Sciatic nerve (tissue), 2 donors: ENCODE measurements around the gene PAM16. TPM values are rescaled to one million over a fixed set of nuclear protein-coding genes. Genes with fewer than 3 reads are reported as not detected.

Experiments
- ATAC-seq: fragments of 200-7000 bp; cut with Tn5 transposase; one replicate; pipeline ENCODE4 v1.9.1; 2020; ENCODE audit warnings: mild to moderate bottlenecking, moderate library complexity
- DNase-seq: peaks from one replicate; pipeline ENCODE4 v3.0.0-alpha.2; 2020; ENCODE audit warnings: low spot score
- intact Hi-C: fragments of 100-400 bp; cut with DNase I; formaldehyde crosslinking; loops from one replicate; pipeline ENCODE4 v1.14.2; 2022
- total RNA-seq: library from RNA; stranded (reverse); fragmentation: NEBNext Ultra II Directional; extraction: Animal tissue kit (Norgen Biotek cat#: 25700); gene quantifications from one replicate; pipeline ENCODE4 v1.2.1, GENCODE V29; 2021
- donor health status: DM: no; HTN: no; CAD: no.
- donor health status: DM: no; HTN: no; CAD: no.

Gene PAM16
- total RNA-seq, 1 donor from 2014 or later, result 37.8 TPM

DNA sequence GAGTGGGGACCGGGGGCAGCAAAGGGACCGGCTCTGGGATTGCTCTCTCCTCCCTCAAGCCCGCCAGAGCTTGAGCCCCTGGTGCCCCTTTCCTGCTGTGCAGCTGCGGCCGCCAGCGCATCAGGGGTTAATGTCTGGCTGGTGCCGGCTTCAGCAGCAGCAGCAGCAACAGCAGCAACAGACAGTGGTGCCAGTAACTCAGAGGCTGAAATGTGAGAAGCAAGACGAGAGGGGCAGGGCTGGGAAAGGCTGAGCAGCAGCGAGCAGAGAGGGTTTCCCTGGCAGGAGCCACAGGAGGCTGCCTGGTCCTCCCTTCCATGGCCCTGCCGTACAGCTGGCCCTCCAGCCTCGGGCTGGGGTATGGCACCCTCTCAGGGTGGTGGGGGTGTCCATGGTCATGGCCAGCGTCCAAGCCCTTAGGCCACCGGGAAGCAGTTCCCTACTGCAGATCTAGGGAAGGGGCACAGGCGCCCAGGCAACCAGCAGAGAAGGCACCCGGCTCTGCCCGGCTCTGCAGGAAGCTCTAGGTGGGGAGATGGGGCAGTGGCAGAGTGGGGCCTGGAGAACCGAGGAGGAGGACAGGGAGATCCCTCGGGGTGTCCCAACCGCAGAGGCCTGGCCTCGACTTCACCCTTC, 57.2 kb downstream of the PAM16 start:
- ATAC-seq, result peak; percentile 86

DNA sequence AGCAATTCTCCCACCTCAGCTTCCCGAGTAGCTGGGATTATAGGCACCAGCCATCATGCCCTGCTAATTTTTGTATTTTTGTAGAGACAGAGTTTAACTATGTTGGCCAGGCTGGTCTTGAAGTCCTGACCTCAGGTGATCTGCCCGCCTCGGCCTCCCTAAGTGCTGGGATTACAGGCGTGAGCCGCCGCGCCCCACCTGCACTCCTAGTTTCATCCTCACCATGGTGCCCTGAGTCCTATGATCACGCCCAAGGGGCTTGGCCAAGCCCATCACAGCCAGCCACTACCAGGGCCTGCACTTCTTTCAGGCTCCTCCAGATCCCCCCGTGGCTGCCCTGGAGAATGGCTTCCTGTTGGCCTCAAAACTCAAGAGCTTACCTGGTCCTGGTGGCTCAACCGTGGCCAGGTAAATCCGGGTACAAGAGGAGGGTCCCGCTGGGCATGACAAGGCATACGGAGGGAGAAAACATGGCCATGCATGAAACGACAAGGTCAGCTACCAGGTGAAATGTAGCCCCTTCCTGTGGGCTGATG, 57.9 kb downstream of the PAM16 start:
- intact Hi-C loops, result loop anchor here (5.0 kb wide), 1 partner anchor 34 kb away; no protein-coding TSS in a partner anchor
- DNase-seq, result no peak
- ATAC-seq, result no peak

More for the DNA sequence above, 57.2 kb downstream of the PAM16 start:
- intact Hi-C loops, result loop anchor here (5.0 kb wide), 1 partner anchor 33 kb away; no protein-coding TSS in a partner anchor
- DNase-seq, result peak; percentile 72

DNA sequence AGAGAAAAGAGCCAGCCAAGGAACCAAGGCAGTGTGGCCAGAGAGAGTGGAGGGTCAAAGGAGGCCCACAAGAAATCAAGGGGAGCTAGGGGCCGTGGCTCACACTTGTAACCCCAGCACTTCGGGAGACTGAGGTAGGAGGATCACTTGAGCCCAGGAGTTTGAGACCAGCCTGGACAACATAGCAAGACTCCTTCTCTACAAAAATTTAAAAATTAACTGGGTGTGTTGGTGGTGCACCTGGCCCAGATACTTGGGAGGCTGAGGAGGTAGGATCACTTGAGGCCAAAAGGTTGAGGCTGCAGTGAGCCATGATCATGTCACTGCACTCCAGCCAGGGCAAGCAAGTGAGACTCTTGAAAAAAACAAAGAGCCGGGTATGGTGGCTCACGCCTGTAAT, 59.4 kb downstream of the PAM16 start:
- intact Hi-C loops, result loop anchor here (5.0 kb wide), 1 partner anchor 36 kb away; no protein-coding TSS in a partner anchor
- ATAC-seq, result no peak
- no peak for DNase-seq

Other genes with a start within 250 kb of the PAM16 start
- 25.9 TPM for gene ADCY9, start 234.9 kb downstream of the PAM16 start, total RNA-seq
- gene SRL, start 109.2 kb downstream of the PAM16 start, total RNA-seq, result 1.9 TPM
- gene TFAP4, start 78.3 kb downstream of the PAM16 start, total RNA-seq, result 12.7 TPM
- gene GLIS2, start 35.3 kb downstream of the PAM16 start, total RNA-seq, result 39.4 TPM
- gene VASN, start 20.5 kb upstream of the PAM16 start, total RNA-seq, result 38.4 TPM
- 51.5 TPM for gene CORO7, start 65.3 kb upstream of the PAM16 start, total RNA-seq
- 27.8 TPM for gene DNAJA3, start 74.5 kb upstream of the PAM16 start, total RNA-seq
- gene NMRAL1, start 123.3 kb upstream of the PAM16 start, total RNA-seq, result 32.8 TPM
- 26.3 TPM for gene HMOX2, start 125.1 kb upstream of the PAM16 start, total RNA-seq
- 40.6 TPM for gene CDIP1, start 187.5 kb upstream of the PAM16 start, total RNA-seq
- gene C16orf96, start 205.0 kb upstream of the PAM16 start, total RNA-seq, result 0.22 TPM